RPMI7951 (cell line): ENCODE results near the gene SCN5A. TPM values are rescaled to one million over a fixed set of nuclear protein-coding genes. Genes with fewer than 3 reads are reported as not detected.

Experiments used
- DNase-seq: peaks from one replicate; pipeline ENCODE4 v3.0.0-alpha.2; 2012; ENCODE audit warnings: low read depth
- total RNA-seq: library from RNA; depleted of rRNA; stranded (reverse); fragments of >200 nt; shearing (Covaris generic); gene quantifications from 2 replicates; pipeline ENCODE4 v1.2.3, GENCODE V29; 2014; rRNA removed

SCN5A gene
- total RNA-seq, 1 experiment from 2014 or later, result under 0.01 TPM

DNA sequence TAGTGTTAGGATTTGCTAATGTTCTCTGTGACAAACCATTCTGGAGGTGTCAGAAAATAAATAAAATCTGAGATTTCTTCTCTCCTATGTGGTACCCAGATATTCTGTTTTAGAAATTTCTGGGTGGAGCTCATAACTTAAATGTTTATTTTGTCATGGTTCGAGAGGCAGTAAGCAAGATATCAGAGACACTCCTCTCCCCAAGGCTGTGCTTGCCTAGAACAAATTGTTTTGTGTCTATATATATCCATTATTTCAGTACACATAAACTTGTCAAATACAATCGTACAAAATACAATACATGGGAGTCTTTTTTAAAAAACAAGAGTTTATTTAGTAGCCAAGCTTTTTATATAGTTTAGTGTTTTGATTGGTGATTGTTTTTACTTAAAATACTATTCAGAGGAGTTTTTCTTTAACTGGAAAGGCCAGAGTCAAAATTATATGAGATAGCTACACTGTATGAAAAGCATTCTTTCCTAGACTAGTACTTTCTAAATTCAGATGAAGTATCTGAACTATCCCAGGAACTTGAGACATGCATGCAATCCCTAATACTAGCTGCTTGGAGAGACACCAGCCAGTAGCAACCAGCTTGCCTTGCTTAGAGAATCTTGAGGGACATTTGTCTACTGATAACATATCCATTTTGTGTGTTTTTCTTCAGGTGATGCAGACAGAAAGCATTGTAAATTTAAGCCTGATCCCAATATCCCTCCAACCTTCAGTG is 148.6 kb downstream of the SCN5A start:
- no peak for DNase-seq

Other genes starting within 250 kb of the SCN5A start
- 1.2 and 1.8 TPM in 2 replicates for gene ACVR2B, start 195.8 kb downstream of the SCN5A start, total RNA-seq
- 6.8 and 8.1 TPM in 2 replicates for gene EXOG, start 153.3 kb downstream of the SCN5A start, total RNA-seq
- not detected in 2 replicates for gene SCN10A, start 166.5 kb upstream of the SCN5A start, total RNA-seq